HUES6 (cell line): ENCODE measurements around the gene SHISAL1.

ENCODE experiments used
- H3K27ac ChIP-seq: 2 replicates; pipeline ENCODE4 v1.7.0; 2013; ENCODE audit warnings: low read depth, mild to moderate bottlenecking, low read length, inconsistent platforms
- H3K27me3 ChIP-seq: 2 replicates; pipeline ENCODE4 v1.6.1; 2013; ENCODE audit warnings: low read length; ENCODE audit not compliant: control insufficient read depth, insufficient read depth
- H3K36me3 ChIP-seq: 2 replicates; pipeline ENCODE4 v1.6.1; 2013; ENCODE audit warnings: low read length; ENCODE audit not compliant: control insufficient read depth, insufficient read depth
- H3K4me1 ChIP-seq: 2 replicates; pipeline ENCODE4 v1.6.1; 2013; ENCODE audit warnings: low read length; ENCODE audit not compliant: control insufficient read depth, insufficient read depth
- H3K4me3 ChIP-seq: 2 replicates; pipeline ENCODE4 v1.5.1; 2013; ENCODE audit warnings: low read depth, low read length
- H3K9ac ChIP-seq: one replicate; pipeline ENCODE4 v1.6.1; 2013; ENCODE audit warnings: mild to moderate bottlenecking, low read length
- H3K9me3 ChIP-seq: 2 replicates; pipeline ENCODE4 v1.6.1; 2013; ENCODE audit warnings: low read depth, low read length; ENCODE audit not compliant: control insufficient read depth, insufficient read depth

Gene SHISAL1

GRCh38 chr22:44353041-44353440, 40.3 kb upstream of the SHISAL1 start:
- Histone ChIP-seq H3K36me3 (no peaks in the 10 kb centered on the region), H3K9ac (no peak overlapping the region), H3K27ac (no peak overlapping the region), H3K4me1 (peaks cover 18% of the 10 kb centered on the region; the same call in 1 of the 2 replicates), H3K9me3 (0 out of 2 replicates have a peak, but pooled peaks cover 3% of the 10 kb centered on the region), H3K27me3 (no peaks in the 10 kb centered on the region), H3K4me3 (no peak overlapping the region)

- Histone ChIP-seq H3K27ac (no peak overlapping the region), H3K9ac (no peak overlapping the region), H3K36me3 (no peaks in the 10 kb centered on the region), H3K27me3 (no peaks in the 10 kb centered on the region), H3K9me3 (0 out of 2 replicates have a peak, but pooled peaks cover 3% of the 10 kb centered on the region), H3K4me3 (no peak overlapping the region), H3K4me1 (peaks cover 16% of the 10 kb centered on the region; the same call in 1 of the 2 replicates)
These were observed 39.8 kb upstream of the SHISAL1 start for GRCh38 chr22:44352378-44353035.

GRCh38 chr22:44351685-44352377, 39.1 kb upstream of the SHISAL1 start:
- Histone ChIP-seq H3K27ac (no peak overlapping the region), H3K4me3 (no peak overlapping the region)

GRCh38 chr22:44351037-44351436, 38.3 kb upstream of the SHISAL1 start:
- Histone ChIP-seq H3K9me3 (0 out of 2 replicates have a peak, but pooled peaks cover 3% of the 10 kb centered on the region), H3K4me1 (peaks cover 16% of the 10 kb centered on the region; the same call in 1 of the 2 replicates), H3K27me3 (no peaks in the 10 kb centered on the region), H3K4me3 (no peak overlapping the region), H3K9ac (no peak overlapping the region), H3K36me3 (no peaks in the 10 kb centered on the region), H3K27ac (no peak overlapping the region)

More at GRCh38 chr22:44351685-44352377, 39.1 kb upstream of the SHISAL1 start:
- H3K9me3 ChIP-seq = 0 out of 2 replicates have a peak, but pooled peaks cover 3% of the 10 kb centered on the region
- H3K9ac ChIP-seq = no peak overlapping the region
- no peaks in the 10 kb centered on the region for H3K36me3 ChIP-seq
- H3K27me3 ChIP-seq = no peaks in the 10 kb centered on the region
- peaks cover 16% of the 10 kb centered on the region; the same call in 1 of the 2 replicates for H3K4me1 ChIP-seq

- no peak overlapping the region for H3K27ac ChIP-seq
- no peak overlapping the region for H3K4me3 ChIP-seq
- no peaks in the 10 kb centered on the region for H3K27me3 ChIP-seq
- H3K4me1 ChIP-seq = peaks cover 16% of the 10 kb centered on the region; the same call in 1 of the 2 replicates
- no peaks in the 10 kb centered on the region for H3K36me3 ChIP-seq
- H3K9me3 ChIP-seq = 0 out of 2 replicates have a peak, but pooled peaks cover 3% of the 10 kb centered on the region
- H3K9ac ChIP-seq = no peak overlapping the region
These were observed 36.8 kb upstream of the SHISAL1 start for GRCh38 chr22:44349594-44349993.

- no peak overlapping the region for H3K4me3 ChIP-seq
- H3K9me3 ChIP-seq = 0 out of 2 replicates have a peak, but pooled peaks cover 2% of the 10 kb centered on the region
- H3K36me3 ChIP-seq = no peaks in the 10 kb centered on the region
- no peaks in the 10 kb centered on the region for H3K27me3 ChIP-seq
- peaks cover 16% of the 10 kb centered on the region; the same call in 1 of the 2 replicates for H3K4me1 ChIP-seq
- H3K27ac ChIP-seq = no peak overlapping the region
- H3K9ac ChIP-seq = no peak overlapping the region
These were observed 36.3 kb upstream of the SHISAL1 start for GRCh38 chr22:44348971-44349560.

GRCh38 chr22:44347549-44347948, 34.8 kb upstream of the SHISAL1 start:
- H3K4me3 ChIP-seq = no peak overlapping the region
- H3K27ac ChIP-seq = no peak overlapping the region
- no peaks in the 10 kb centered on the region for H3K9me3 ChIP-seq
- H3K27me3 ChIP-seq = no peaks in the 10 kb centered on the region
- H3K4me1 ChIP-seq = peaks cover 12% of the 10 kb centered on the region; the same call in 1 of the 2 replicates
- no peaks in the 10 kb centered on the region for H3K36me3 ChIP-seq
- H3K9ac ChIP-seq = no peak overlapping the region

- H3K4me1 ChIP-seq = peaks cover 10% of the 10 kb centered on the region
- no peaks in the 10 kb centered on the region for H3K9me3 ChIP-seq
- H3K36me3 ChIP-seq = no peaks in the 10 kb centered on the region
- H3K4me3 ChIP-seq = no peak overlapping the region
- no peaks in the 10 kb centered on the region for H3K27me3 ChIP-seq
- no peak overlapping the region for H3K27ac ChIP-seq
- H3K9ac ChIP-seq = no peak overlapping the region
These were observed 34.3 kb upstream of the SHISAL1 start for GRCh38 chr22:44347080-44347479.

- no peak overlapping the region for H3K9ac ChIP-seq
- no peaks in the 10 kb centered on the region for H3K9me3 ChIP-seq
- H3K36me3 ChIP-seq = no peaks in the 10 kb centered on the region
- H3K4me3 ChIP-seq = no peak overlapping the region
- peaks cover 12% of the 10 kb centered on the region for H3K4me1 ChIP-seq
- no peaks in the 10 kb centered on the region for H3K27me3 ChIP-seq
- no peak overlapping the region for H3K27ac ChIP-seq
These were observed 33.1 kb upstream of the SHISAL1 start for GRCh38 chr22:44345872-44346271.

GRCh38 chr22:44344407-44344806, 31.7 kb upstream of the SHISAL1 start:
- peaks cover 12% of the 10 kb centered on the region for H3K4me1 ChIP-seq
- H3K4me3 ChIP-seq = no peak overlapping the region
- H3K27ac ChIP-seq = no peak overlapping the region
- H3K36me3 ChIP-seq = no peaks in the 10 kb centered on the region
- H3K9me3 ChIP-seq = no peaks in the 10 kb centered on the region
- H3K27me3 ChIP-seq = no peaks in the 10 kb centered on the region
- H3K9ac ChIP-seq = no peak overlapping the region
